ENCODE measurements around the gene MAN2C1. TPM values are rescaled to one million over a fixed set of nuclear protein-coding genes. Genes with fewer than 3 reads are reported as not detected.
A peak's percentile ranks its signal among the peaks of the same experiment; 100 is the strongest.
"Not testable (repeated sequence)": the region's sequence is repeated elsewhere in the genome, so short reads cannot be mapped to it uniquely, and the experiment has no call there.

The MAN2C1 gene
- total RNA-seq, 1 donor from 2014 or later, result 300 TPM

- Mint-ChIP-seq H3K27ac (ENCODE audit: unreplicated experiment) (no peak overlapping the region), H3K9me3 (ENCODE audit: unreplicated experiment) (no peaks in the 10 kb centered on the region), H3K36me3 (ENCODE audit: unreplicated experiment) (no peaks in the 10 kb centered on the region), H3K4me1 (ENCODE audit: low read depth, unreplicated experiment) (no peaks in the 10 kb centered on the region), H3K4me3 (ENCODE audit: unreplicated experiment) (no peak overlapping the region), H3K27me3 (ENCODE audit: unreplicated experiment) (peaks cover 3% of the 10 kb centered on the region)
- no peak for DNase-seq
- no peak for TF ChIP-seq CTCF (IDR thresholded peaks at IDR 0.05; ENCODE audit: partially characterized antibody, unreplicated experiment)
Observed at GRCh38 chr15:75314552-75315290, 53.7 kb downstream of the MAN2C1 start.

- Mint-ChIP-seq H3K36me3 (ENCODE audit: unreplicated experiment) (no peaks in the 10 kb centered on the region), H3K27ac (ENCODE audit: unreplicated experiment) (no peak overlapping the region), H3K4me1 (ENCODE audit: low read depth, unreplicated experiment) (no peaks in the 10 kb centered on the region), H3K4me3 (ENCODE audit: unreplicated experiment) (no peak overlapping the region), H3K9me3 (ENCODE audit: unreplicated experiment) (no peaks in the 10 kb centered on the region), H3K27me3 (ENCODE audit: unreplicated experiment) (peaks cover 3% of the 10 kb centered on the region)
- no peak for TF ChIP-seq CTCF (IDR thresholded peaks at IDR 0.05; ENCODE audit: partially characterized antibody, unreplicated experiment)
- no peak for DNase-seq
Observed at GRCh38 chr15:75313116-75313845, 55.1 kb downstream of the MAN2C1 start.

GRCh38 chr15:75312548-75312947 is 55.9 kb downstream of the MAN2C1 start:
- not testable (repeated sequence) for DNase-seq; H3K27ac Mint-ChIP-seq (ENCODE audit: unreplicated experiment); H3K4me3 Mint-ChIP-seq (ENCODE audit: unreplicated experiment); H3K27me3 Mint-ChIP-seq (ENCODE audit: unreplicated experiment); H3K4me1 Mint-ChIP-seq (ENCODE audit: low read depth, unreplicated experiment); H3K36me3 Mint-ChIP-seq (ENCODE audit: unreplicated experiment); H3K9me3 Mint-ChIP-seq (ENCODE audit: unreplicated experiment)

- Mint-ChIP-seq H3K36me3 (ENCODE audit: unreplicated experiment) (no peaks in the 10 kb centered on the region), H3K27ac (ENCODE audit: unreplicated experiment) (no peak overlapping the region)
- TF ChIP-seq CTCF (IDR thresholded peaks at IDR 0.05; ENCODE audit: partially characterized antibody, unreplicated experiment), result no peak
Observed at GRCh38 chr15:75309711-75310110, 58.7 kb downstream of the MAN2C1 start.

GRCh38 chr15:75307778-75308390 is 60.5 kb downstream of the MAN2C1 start:
- Mint-ChIP-seq H3K27me3 (ENCODE audit: unreplicated experiment) (no peaks in the 10 kb centered on the region), H3K4me3 (ENCODE audit: unreplicated experiment) (no peak overlapping the region), H3K27ac (ENCODE audit: unreplicated experiment) (no peak overlapping the region), H3K4me1 (ENCODE audit: low read depth, unreplicated experiment) (no peaks in the 10 kb centered on the region), H3K9me3 (ENCODE audit: unreplicated experiment) (no peaks in the 10 kb centered on the region), H3K36me3 (ENCODE audit: unreplicated experiment) (no peaks in the 10 kb centered on the region)
- peak; percentile 29 for TF ChIP-seq CTCF (IDR thresholded peaks at IDR 0.05; ENCODE audit: partially characterized antibody, unreplicated experiment)
- peak; percentile 72 for DNase-seq

More at GRCh38 chr15:75309711-75310110, 58.7 kb downstream of the MAN2C1 start:
- no peaks in the 10 kb centered on the region for H3K9me3 Mint-ChIP-seq (ENCODE audit: unreplicated experiment)
- no peaks in the 10 kb centered on the region for H3K27me3 Mint-ChIP-seq (ENCODE audit: unreplicated experiment)
- no peak overlapping the region for H3K4me3 Mint-ChIP-seq (ENCODE audit: unreplicated experiment)
- DNase-seq, result no peak
- H3K4me1 Mint-ChIP-seq (ENCODE audit: low read depth, unreplicated experiment), result no peaks in the 10 kb centered on the region
